Measurements from ENCODE around the gene CERS3.
"Not testable (repeated sequence)": the region's sequence is repeated elsewhere in the genome, so short reads cannot be mapped to it uniquely, and the experiment has no call there.

CERS3 gene

DNA sequence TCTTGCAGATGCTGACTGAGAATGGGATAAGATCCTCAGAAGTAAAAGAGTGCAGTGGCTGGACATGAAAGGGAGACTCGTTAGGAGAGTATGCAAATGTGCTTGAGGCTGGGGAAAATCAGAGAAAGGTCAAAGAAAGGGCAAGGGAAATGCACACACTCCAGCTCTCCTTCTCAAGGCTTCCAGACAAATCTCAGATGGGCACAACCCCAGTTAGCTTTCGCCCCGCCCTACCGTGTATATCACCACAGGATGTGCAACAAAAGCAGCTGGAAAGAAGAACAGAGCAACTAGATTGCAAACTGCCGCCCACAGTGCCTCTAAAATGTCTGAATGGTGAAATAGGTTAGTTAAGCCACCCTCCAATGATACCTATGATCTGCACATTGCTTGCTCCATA, 63.9 kb downstream of the CERS3 start:
- no peak for DNase-seq (ENCODE audit: low read depth in 2 of 2)

DNA sequence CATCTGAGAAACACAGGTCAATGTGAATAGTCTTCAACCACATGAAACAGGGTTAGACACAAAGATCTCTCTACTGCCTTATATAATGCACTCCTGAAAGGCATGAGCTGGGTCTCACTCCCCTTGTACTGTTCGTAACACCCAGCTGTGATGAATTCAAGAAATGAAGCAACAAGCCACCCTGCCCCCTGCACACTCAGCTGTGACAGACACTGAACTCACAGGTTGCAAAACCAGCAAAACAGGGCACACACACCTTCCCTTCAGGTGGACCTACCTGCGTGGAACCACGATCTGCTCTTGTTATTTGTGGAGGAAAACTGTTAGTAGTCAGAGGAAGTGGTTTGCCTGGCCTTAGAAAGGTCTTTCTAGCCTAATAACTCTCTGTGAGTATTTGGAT, 64.5 kb downstream of the CERS3 start:
- no peak for DNase-seq (ENCODE audit: low read depth in 2 of 2)

DNA sequence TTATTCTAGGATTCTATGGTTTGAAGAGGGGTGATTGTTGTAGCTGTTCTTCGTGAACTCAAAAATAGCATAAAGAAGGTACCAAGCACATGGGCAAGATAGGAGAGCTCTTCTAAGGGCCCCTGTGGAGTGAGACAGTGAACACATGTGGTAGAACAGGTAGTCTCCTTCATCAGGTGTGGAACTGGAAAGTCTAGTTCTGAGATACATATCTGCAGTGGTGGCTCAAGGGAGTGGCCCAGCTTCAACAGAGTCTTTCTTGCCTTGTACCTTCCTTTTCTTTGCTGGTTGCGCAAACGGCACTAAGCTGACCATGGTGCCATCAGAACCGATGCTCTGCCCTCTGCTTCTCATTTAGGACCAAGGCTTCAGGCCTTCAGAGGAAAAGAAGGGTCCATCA, 65.2 kb downstream of the CERS3 start:
- DNase-seq (ENCODE audit: low read depth in 2 of 2): no peak

DNA sequence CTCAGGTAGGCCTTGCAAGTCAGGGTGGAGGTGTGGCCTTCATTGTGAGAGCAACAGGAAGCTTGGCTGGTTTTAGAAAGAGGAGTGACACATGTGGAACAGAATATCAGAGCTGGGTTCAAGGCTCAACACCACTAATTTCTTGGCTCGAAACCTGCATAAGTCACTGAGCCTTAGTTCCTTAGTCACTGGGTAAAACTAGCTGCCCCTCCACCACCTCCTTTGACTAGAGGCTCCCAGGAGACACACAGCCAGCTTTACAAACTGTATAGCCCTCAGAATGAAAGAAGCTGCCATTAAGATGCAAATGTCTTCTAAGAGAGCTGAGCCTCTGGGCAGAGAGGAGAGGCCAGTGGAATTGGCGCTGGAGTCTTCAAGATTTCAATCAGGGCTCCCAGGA, 67.7 kb downstream of the CERS3 start:
- DNase-seq (ENCODE audit: low read depth in 2 of 2): no peak

DNA sequence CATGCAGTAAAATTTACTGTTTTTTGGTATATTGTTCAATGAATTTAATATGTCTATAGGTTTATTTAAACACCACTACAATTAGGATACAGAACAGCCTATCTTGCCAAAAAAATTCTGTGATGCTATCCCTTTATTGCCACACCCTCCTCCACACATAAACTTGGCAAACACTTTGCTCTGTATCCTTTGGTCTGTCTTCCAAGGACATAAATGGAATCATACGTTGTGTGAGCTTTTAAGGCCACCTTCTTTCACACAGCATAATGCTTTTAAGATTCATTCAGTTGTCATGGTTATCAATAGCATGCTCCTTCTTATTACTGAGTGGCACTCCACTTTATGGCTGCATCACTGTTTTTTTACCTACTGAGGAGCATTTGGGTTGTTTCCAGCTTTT, 71.5 kb downstream of the CERS3 start:
- no peak for DNase-seq (ENCODE audit: low read depth in 2 of 2)

DNA sequence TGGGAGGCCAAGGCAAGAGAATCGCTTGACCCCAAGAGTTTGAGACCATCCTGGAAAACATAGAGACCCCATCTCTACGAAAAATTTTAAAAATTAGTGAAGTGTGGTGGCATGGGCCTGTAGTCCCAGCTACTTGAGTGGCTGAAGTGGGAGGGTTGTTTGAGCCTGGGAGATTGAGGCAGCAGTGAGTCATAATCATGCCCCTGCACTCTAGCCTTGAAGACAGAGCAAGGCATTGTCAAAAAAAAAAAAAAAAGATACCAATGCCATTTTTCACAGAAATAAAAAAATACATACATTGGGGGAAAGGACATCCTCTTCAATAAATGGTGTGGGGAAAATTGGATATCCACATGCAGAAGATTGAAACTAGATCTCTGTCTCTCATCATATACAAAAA, 74.6 kb downstream of the CERS3 start:
- DNase-seq (ENCODE audit: low read depth in 2 of 2): no peak

DNA sequence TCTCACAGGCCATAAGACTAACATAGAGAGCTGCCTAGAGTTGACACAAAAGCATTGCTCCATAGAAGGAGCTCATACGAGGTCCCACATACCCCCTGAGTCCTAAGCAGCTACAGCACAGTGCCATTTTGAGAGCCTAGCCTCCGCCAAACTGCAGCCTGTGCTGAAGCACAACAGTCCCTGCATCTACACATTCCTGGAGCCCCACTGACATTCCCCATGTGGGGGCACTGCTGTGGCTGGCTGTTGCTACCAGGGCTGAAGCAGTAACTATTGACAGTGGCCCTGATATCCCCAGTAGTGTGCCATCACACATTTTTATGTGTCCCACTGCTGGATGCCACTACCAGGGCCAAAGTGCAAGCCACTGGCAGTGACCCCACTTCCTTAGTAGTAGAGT, 80.3 kb downstream of the CERS3 start:
- no peak for DNase-seq (ENCODE audit: low read depth in 2 of 2)

DNA sequence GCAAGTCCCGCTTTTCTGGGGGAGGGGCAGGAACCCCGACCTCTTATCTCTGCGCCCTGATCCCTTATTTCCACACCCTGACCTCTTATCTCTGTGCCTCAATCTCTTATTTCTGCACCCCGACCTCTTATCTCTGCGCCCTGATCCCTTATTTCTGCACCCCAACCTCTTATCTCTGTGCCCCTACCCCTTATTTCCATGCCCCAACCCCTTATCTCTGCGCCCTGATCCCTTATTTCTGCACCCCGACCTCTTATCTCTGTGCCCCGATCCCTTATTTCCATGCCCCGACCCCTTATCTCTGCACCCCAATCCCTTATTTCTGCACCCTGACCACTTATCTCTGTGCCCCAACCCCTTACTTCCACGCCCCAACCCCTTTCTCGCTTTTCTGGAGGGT, 87.7 kb downstream of the CERS3 start:
- not testable (repeated sequence) for DNase-seq (ENCODE audit: low read depth in 2 of 2)

DNA sequence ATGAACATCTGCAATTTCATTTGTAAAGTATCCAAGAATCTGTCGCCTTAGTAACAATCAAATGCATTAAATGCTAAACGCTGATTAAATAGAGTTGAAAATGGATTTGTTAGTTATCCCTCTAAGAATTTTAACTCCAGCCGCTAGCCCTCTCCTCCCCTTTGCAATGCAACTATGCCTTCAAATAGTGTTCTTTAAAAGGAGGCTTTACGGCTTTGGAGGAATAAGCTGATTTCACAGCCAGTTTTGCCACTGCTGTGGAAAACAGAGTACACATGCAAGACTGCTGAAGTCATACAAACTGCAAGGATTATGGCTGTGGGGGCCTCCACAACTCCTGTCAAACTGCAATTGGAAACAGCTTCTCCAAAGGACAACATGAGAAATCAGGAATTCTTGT, 89.2 kb downstream of the CERS3 start:
- no peak for DNase-seq (ENCODE audit: low read depth in 2 of 2)

DNA sequence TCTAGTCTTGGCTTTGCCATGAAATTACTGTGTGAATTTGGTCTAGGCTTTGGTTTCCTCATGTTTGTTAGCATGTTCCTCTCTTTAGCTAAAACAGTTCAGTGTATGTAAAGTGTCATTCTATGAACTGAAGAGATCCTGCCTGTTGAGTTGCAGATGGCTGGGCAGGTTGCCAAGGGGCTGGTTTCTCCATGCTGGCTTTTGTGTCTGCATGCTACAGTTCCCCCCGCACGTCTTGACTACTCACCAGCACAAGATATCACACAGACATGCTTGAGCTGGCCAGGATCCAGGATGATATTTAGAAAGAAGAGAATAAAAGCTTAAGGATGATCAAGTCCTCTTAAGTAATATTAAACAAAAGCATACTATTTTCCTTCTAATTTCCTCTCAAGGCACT, 90.2 kb downstream of the CERS3 start:
- DNase-seq (ENCODE audit: low read depth in 2 of 2): peak in 1 of 2 donors; percentile 22

DNA sequence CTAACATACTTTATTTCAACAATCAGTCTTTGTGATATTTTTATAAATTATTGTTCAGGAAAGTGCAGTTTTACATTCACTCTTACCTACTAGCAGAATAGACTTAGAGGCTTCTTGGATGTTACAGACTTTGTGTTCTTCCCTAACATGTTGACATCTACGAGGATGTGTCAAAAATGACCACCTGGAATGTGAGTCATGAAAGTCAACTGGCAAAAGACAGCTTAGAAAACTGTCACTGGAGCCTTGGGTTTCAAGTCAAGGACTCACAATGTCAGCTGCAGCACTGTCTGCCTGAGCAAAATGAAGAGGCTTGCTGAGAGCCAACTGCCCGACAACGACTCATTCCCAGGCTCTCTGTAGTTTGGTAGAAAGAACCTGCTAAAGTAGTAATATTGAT, 91.5 kb downstream of the CERS3 start:
- DNase-seq (ENCODE audit: low read depth in 2 of 2): no peak

DNA sequence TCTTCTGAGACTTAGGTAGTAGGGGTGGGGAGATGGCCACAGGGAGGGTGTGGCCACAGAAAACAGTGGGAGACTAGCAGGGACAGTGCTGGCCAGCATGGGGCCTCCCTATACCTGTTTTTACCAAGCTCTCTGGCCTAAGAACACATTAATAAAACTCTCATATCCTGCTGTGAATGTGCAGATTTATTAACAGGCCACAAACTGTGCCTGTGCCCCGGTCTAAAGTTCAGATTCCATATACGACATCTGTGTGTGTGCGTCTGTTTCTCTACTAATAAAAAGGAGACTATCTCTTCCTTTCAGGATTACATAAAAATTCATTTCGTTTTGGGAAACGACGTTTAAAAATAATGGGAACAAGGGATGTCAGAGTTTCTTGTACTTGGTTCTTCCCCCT, 94.2 kb downstream of the CERS3 start:
- no peak for DNase-seq (ENCODE audit: low read depth in 2 of 2)

DNA sequence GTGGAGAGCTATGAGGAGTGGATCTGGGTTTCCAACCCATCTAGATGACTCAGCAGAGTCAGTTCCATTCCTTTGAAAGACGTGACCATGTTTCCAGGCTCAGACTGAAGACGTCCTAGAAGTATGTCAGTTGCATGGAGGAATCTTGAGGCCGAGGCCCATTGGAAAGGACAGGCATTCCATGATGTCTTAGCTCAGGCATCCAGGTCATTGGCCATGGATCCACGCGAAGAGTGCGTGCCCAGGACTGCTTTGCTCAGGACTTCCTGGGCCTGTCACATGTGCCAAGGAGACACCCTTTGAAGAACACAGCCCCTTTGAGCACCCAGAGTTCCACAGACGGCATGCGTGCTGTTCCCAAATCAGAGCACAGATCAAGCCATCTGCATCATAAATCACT, 94.7 kb downstream of the CERS3 start:
- no peak for DNase-seq (ENCODE audit: low read depth in 2 of 2)

DNA sequence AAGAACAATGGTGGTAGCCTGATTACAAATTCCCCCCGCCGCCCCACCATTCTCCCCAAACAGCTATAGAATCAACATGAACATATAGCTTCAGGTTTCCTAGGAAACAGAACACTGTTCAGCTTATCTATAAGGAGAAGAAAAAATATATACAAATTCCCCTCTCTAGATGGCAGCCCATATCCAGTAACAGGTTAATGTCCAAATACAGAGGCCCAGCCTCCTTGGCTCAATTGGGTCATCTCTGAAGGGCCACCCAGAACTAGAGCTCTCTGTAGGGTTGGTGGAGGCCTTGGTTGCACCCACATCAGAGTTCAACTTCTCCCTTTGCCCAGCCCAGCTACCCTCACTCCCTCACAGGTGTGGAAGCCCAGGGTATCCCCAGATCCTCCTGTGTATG, 95.4 kb downstream of the CERS3 start:
- DNase-seq (ENCODE audit: low read depth in 2 of 2): no peak

DNA sequence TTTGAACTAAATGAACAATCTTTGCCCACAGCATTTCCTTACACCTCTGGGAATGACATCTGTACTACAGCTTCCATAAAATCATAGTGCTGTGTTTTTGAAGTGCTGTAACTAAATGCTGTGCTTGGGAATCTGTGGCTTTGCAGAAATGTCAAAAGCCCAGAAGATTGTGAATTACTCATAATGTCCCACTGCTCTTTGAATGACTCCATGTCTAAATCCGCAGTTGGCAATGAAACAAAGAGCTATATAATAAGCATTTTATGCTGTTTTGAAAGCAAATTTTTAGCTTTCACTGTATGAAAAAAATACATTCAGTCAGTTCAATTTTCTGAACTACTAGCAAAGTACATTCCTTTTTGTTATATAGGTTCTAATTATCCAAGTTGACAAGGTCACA, 98.3 kb downstream of the CERS3 start:
- no peak for DNase-seq (ENCODE audit: low read depth in 2 of 2)

DNA sequence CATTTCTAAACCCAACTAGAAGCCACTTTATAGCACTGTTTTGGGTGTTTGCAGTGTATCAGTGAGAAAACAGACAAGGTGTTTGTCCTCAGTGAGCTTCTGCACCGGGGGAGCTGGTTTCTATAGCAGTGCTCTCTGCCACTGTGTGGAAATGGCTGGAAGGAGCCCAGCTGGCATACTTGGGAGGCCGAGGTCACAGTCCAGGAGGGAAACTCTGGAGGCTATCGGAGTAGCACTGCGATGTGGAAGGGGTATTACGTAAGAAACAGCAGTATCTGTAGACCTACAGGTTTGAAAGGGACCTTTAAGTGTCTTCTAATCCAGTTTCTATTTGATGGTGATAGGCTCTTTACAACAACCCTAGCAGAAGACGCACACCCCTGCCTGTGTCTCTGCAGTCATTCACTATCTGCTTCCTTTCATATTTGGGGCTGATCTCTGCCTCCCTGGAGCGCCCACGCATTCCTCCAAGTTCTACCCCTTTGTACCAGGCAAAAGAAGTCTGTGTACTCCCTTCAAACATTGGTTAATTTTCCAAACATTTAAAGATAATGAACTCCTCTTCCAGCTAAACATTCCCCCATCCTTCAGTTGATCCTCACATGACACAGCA, 99.5 kb downstream of the CERS3 start:
- DNase-seq (ENCODE audit: low read depth in 2 of 2): no peak

DNA sequence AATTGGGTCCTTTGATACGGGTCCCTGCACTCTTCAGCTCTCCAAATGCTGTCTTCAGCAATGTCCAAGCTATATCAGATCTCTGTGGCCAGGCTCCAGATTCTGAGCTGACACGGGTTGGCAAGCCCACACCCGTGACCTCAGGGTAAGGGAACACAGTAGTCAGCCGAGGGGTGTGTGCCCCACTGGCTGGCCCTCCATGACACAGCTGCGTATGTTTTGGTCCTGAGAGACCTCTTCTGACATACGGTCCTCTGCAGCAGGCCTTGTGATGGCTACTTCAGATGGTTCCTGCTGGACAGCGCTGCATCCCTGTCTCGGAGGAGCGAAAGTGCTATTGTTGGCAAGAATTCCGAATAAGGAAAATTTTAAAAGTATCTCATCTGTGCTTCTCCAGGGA, 101.8 kb downstream of the CERS3 start:
- no peak for DNase-seq (ENCODE audit: low read depth in 2 of 2)

DNA sequence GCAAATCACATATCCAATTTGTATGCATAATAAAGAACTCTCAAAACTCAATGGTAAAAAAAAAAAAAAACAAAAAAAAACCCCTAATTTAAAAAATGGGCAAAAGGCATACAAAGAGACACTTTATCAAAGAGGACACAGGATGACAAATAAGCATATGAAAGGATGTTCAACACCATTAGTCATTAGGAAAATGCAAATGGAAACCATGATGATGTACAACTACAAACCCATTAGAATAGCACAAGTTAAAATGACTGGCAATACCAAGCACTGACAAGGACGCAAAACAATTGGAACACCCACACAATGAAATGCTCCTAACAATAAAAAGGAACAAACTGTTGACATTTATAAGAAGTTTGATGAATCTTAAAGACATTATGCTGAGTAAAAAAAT, 123.6 kb downstream of the CERS3 start:
- no peak for DNase-seq (ENCODE audit: low read depth in 2 of 2)

DNA sequence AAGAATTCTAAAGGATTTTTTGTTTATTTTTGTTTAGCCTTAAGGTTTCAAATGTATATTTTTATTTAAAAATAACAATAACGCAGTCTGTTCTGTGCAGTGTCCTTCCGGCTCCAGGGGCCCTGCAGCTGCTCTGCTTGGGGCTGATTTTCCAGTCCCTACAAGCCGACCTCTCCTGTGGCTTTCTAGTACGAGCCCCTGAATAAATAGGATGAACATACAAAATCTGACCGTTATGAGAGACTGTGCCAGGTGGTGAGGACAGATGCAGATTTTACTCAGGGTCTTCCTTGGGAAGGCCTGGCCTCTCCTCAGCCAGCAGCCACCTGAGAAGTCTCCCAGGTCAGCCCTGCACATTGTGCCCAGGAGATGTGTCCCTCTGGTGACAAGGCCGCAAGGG, 127.8 kb downstream of the CERS3 start:
- no peak for DNase-seq (ENCODE audit: low read depth in 2 of 2)

DNA sequence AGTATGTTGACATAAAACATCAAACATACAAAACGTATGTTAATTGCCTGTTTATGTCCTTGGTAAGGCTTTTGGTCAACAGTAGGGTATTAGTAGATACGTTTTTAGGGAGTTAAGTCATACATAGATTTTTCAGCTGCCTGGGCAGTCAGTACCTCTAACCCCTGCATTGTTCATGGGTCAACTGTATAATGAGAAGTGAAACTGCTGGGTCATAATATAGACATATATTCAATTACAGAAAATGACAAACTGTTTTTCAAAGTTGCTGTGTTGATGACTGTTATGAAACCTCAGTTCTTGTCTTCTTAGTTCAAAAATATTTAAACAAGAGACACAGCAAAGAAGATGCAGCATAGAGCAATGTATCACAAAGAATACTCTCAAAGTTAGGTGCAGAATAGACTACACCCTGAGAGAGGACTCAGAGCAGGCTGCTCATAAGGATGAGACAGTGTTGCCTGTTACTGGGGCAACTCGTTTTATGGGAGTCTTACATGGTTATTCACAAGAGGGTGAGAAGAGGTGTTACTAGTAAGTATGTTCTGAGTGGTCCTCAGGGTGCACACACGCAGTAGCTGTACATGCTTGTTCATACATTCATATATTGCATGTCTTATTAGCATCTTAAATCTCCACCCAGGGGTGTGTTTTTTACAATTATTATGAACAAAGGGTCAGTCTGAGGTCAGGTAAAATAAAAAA, 133.9 kb downstream of the CERS3 start:
- no peak for DNase-seq (ENCODE audit: low read depth in 2 of 2)

DNA sequence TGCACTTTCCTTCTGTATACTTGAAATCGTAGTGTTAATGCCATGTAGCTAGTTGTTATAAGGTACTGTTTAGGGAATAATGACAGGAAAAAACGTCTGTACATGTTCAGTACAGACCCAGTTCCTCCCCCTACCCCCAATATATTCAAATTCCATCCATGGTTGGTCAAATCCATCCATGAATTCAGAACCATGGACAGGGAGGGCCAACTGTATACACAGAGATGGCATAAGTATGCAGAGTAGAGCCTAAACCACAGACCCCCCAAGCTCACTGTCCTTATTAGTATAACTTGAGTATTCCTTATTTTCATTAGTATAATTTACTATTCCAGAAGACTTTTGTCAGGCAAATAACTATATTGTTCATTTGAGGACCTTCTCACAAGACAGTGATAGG, 135.7 kb downstream of the CERS3 start:
- DNase-seq (ENCODE audit: low read depth in 2 of 2): no peak

DNA sequence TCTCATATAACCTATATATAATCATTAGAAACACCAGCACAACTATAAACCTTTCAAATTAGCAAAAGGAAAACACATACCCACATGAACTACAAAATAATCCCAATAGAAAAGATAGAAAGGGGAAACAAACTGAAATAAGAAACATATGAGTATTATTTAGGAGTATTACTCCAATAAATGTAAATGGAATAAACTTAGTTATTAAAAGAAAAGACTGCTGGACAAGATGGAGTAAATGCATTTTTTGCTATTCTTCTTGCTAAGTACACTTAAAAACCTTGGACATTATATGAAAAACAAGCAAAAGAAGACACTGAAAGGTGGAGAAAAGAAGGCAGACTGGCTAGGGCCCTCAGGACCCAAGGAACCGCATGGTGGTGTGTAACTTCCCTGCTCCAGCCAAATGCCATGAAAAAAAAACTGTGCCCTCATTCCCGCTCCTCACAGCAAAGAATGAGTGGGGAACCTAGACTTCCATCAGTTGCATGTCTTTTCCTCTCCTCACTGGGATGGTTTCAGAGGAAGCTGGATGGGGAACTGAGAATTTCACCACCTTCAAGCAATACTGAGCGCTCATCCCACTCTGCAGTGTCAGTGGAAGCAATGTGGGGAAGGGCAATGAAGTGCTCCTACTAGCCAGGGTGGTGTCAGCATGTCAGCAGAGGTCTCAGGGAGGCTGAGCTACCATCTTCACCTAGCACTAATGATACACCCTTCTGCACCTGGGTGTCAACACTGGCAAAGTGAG, 143.3 kb downstream of the CERS3 start:
- no peak for DNase-seq (ENCODE audit: low read depth in 2 of 2)

DNA sequence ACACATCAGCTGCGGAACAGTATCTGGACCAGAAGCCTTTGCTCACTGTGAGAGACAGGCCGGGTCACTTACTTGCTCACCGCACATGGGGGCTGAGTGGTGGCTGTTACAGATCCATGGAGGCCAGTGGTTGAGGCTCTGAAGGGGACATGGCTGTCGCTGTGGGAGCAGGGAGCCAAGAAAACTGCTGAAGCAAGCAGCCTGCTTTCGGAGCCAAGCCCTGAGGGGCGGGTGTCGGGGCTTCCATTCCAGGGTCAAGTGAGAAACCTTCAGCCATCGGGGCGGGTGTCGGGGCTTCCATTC, 144.7 kb downstream of the CERS3 start:
- no peak for DNase-seq (ENCODE audit: low read depth in 2 of 2)
